Fibroblast of villous mesenchyme (primary cell): ENCODE results near the gene TRPV3. TPM values are rescaled to one million over a fixed set of nuclear protein-coding genes. Genes with fewer than 3 reads are reported as not detected.
A peak's percentile ranks its signal among the peaks of the same experiment; 100 is the strongest.

Experiments
- DNase-seq: peaks from one replicate; pipeline ENCODE4 v3.0.0-alpha.2; 2010; ENCODE audit warnings: low read depth
- H3K4me3 ChIP-seq: 2 replicates; pipeline ENCODE4 v1.5.1; 2011; ENCODE audit warnings: low read depth, mild to moderate bottlenecking, low read length
- CTCF ChIP-seq: IDR thresholded peaks from 2 replicates; pipeline ENCODE4 v1.5.1; 2012; ENCODE audit warnings: low read depth, mild to moderate bottlenecking, low read length; ENCODE audit not compliant: insufficient read depth
- total RNA-seq: library from RNA; depleted of rRNA; stranded (reverse); fragments of >200 nt; gene quantifications from 2 replicates; pipeline ENCODE4 v1.2.3, GENCODE V29; 2012

TRPV3 gene
- total RNA-seq, 1 donor = 0.43 TPM

DNA sequence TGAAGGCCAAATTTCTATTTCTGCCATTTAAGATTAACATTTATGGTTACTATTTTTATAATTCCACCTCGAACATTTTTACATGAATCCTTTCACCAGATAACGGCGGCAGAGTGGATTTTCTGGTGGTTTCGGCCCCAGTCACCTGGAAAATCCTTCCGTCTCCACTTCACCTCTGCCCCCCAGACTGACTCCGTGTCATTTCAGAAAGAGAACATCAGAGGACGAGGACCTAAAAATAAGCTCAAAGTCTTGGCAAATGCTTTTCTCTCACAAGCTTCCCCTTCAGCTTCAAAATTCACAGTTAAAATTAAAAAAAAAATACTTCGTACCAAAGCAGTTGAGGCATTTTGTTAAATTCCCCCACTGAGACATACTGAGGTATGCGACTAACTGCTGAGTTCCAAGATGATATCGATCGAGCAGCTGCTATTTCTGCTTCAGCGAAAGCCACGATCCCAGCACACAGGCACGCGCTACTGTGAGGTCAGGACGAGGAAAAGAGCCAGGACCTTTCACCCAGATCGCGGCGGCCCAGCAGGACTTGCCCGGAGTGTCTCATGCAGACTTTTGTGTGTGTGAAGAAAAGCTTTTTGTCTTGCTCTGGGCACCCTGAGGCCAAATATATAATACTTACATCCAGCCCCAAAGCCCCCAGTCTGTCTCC lies 45.0 kb downstream of the TRPV3 start:
- peak; percentile 55 for DNase-seq
- H3K4me3 ChIP-seq = peak overlapping the region; percentile 43
- TF ChIP-seq CTCF = no peak

DNA sequence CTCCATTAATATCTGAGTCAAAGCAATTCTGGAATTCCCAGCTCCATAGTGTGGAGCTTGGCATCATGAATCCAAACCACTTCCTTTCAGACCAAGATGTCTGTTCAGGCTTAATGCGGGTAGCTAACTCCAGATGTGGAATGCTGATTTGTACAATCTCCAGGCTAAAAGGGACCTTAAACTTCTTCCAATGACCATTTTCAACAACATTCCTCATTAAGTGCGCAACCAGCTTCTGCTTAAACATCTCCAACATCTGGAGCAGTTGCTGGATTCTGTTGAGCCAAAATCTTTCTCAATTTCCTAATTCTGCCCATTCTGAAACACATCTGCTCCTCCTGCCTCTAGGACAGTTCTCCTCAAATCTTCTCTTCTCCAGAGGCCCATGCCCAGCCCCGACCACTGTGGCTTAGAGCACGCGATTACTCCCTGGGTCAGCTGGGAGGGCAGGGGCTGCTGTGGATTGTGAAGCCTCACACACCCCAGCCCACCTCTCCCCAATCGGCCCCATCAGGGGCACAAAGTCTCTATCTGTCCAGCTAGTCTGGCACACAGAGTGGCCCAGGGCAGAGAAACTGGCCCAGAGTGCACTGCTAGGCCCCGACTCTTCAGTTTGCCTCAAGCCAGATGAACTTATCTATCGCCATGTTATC lies 45.6 kb downstream of the TRPV3 start:
- DNase-seq = peak; percentile 12
- no peak for TF ChIP-seq CTCF
- peak overlapping the region; percentile 5 for H3K4me3 ChIP-seq

- DNase-seq = no peak
- H3K4me3 ChIP-seq = no peak overlapping the region
- no peak for TF ChIP-seq CTCF
These were observed 47.5 kb downstream of the TRPV3 start for GRCh38 chr17:3510090-3510489.

GRCh38 chr17:3507869-3508268 lies 49.7 kb downstream of the TRPV3 start:
- DNase-seq = no peak
- no peak for TF ChIP-seq CTCF

DNA sequence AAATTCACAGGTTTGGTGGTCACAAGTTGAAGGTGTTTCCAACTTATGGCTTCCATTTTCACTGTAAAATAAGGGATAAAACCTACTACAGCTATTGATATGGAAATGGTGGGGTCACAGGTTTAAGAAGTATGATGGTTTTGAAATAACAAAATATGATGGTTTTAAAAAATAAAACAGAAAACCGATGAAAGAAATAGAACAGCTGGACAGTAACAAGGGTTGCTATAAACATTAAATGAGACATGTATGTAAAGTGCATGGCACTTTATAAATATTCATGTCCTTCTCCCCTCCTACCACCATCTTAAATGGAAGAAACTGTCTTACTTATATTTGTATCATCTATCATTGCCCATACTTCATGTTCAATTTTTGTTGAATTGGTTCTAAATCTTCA lies 50.5 kb downstream of the TRPV3 start:
- no peak for TF ChIP-seq CTCF
- DNase-seq = no peak
- H3K4me3 ChIP-seq = no peak overlapping the region

More at GRCh38 chr17:3507869-3508268, 49.7 kb downstream of the TRPV3 start:
- no peak overlapping the region for H3K4me3 ChIP-seq

DNA sequence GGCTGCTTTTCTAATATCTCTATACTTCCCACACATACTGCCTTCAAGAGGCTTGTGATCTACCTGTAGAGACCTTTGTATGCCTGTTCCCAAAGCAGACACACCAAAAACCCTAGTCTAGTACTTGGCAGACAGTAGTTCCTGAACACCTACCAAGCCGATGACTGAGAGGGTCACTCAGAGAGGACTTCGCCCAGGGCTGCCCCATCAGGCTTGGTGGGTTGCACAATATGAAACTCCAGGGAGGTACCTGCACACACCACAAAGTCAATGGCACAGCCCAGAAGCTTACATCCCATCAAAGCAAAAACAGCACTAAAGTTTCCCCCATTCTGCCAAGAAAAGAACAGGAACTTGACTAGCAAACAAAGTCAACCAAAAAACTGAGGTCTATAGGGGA lies 51.6 kb downstream of the TRPV3 start:
- no peak for TF ChIP-seq CTCF
- no peak for DNase-seq

More for the DNA sequence above, 51.6 kb downstream of the TRPV3 start:
- H3K4me3 ChIP-seq = no peak overlapping the region
